MG63 (cell line): Measurements from ENCODE around the gene CCNY. TPM values are rescaled to one million over a fixed set of nuclear protein-coding genes. Genes with fewer than 3 reads are reported as not detected.
A peak's percentile ranks its signal among the peaks of the same experiment; 100 is the strongest.
"Not testable (repeated sequence)": the region's sequence is repeated elsewhere in the genome, so short reads cannot be mapped to it uniquely, and the experiment has no call there.

Experiments
- DNase-seq: peaks from one replicate; pipeline ENCODE4 v3.0.0-alpha.2; 2020
- H3K27me3 ChIP-seq: fragments of 250-450 bp; sonication (Bioruptor Pico); 2 replicates; pipeline ENCODE4 v1.5.1; 2020; ENCODE audit warnings: mild to moderate bottlenecking, moderate library complexity
- H3K36me3 ChIP-seq: fragments of 250-450 bp; sonication (Bioruptor Pico); 2 replicates; pipeline ENCODE4 v1.5.1; 2020; ENCODE audit warnings: mild to moderate bottlenecking, moderate library complexity
- H3K4me3 ChIP-seq: fragments of 250-450 bp; sonication (Bioruptor Pico); 2 replicates; pipeline ENCODE4 v1.5.1; 2020; ENCODE audit warnings: mild to moderate bottlenecking, moderate library complexity
- H3K9me3 ChIP-seq: fragments of 250-450 bp; sonication (Bioruptor Pico); 2 replicates; pipeline ENCODE4 v1.5.1; 2020; ENCODE audit warnings: mild to moderate bottlenecking, moderate library complexity
- total RNA-seq: library from RNA; depleted of rRNA; stranded (reverse); fragments of >200 nt; shearing (Covaris generic); gene quantifications from 2 replicates; pipeline ENCODE4 v1.2.3, GENCODE V29; 2014; ENCODE audit warnings: low replicate concordance; rRNA removed

CCNY gene
- total RNA-seq, result 36.1 and 47.2 TPM in 2 replicates

DNA sequence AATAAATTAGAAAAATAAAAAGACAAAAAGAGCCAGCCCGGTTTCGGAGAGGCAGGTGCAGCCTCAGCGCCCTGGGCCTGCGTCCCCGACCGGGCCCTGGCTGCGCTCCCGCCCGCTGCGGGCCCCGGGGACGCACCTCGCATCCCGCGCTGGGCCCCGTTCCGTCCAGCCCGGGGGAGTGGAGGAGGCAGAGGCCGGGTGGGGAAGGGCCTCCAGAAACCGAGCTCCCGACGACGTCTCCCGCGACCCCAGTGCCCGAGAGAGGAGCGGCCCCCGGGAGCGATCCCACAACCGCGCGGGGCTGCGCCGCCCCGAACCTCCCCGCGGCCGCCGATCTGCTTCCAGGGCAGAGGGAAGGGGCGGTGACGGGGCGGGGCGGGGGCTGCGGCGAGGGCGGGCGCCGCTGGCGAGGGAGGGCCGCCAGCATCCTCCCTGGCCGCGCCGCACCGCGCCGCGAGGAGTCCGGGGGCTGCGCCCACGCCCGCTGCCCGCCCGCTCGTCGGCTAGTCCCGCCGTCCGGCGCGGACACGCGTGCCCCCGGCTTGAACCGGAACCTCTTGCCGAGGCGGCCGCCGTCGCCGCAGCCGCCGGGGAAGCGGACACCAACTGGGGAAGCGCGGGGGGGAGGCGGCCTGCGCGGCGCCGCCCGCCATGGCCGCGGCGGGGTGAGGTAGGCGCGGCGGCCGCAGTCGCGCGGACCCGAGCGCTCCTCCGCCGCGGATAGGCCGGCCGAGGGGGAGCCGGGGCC lies at the start of gene CCNY:
Gene CCNY (plus strand): TSS at position 426 of the 748 bp plus-strand sequence. CDS start 545 bp downstream, outside the sequence.
- Histone ChIP-seq H3K27me3 (no peaks in the 10 kb centered on the region), H3K4me3 (peak within 1 kb of the TSS; percentile 91), H3K9me3 (no peaks in the 10 kb centered on the region; the same call in 1 of the 2 replicates), H3K36me3 (peaks cover 21% of the 10 kb centered on the region)
- peak; percentile 80 for DNase-seq

GRCh38 chr10:35289198-35289597 lies 47.1 kb upstream of the CCNY start:
- no peak for DNase-seq
- Histone ChIP-seq H3K9me3 (no peaks in the 10 kb centered on the region; the same call in 1 of the 2 replicates), H3K36me3 (no peaks in the 10 kb centered on the region), H3K4me3 (no peak overlapping the region), H3K27me3 (no peaks in the 10 kb centered on the region)

GRCh38 chr10:35294506-35294905 lies 41.8 kb upstream of the CCNY start:
- Histone ChIP-seq H3K36me3 (no peaks in the 10 kb centered on the region), H3K4me3 (no peak overlapping the region), H3K9me3 (0 out of 2 replicates have a peak, but pooled peaks cover 2% of the 10 kb centered on the region), H3K27me3 (no peaks in the 10 kb centered on the region)
- DNase-seq, result no peak

DNA sequence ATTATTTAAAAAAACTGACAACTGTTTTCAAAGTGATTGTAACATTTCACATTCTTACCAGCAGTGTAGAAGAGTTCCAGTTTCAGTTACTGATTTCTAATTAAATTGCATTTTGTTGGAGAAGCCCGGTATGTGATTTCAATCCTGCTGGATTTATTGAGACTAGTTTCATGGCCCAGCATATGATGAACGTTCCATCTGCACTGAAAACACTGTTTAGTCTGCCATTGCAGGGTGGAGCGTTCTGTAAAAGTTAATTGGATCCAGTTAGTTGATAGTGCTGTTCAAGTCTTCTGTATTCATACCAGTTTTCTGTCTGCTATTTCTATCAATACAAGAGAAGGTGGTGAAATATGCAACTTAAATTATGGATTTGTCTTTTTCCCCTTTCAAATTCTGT lies 37.3 kb upstream of the CCNY start:
- Histone ChIP-seq H3K27me3 (no peaks in the 10 kb centered on the region), H3K36me3 (no peaks in the 10 kb centered on the region), H3K9me3 (0 out of 2 replicates have a peak, but pooled peaks cover 2% of the 10 kb centered on the region), H3K4me3 (no peak overlapping the region)
- no peak for DNase-seq

- DNase-seq, result peak; percentile 93
- 0 out of 2 replicates have a peak, but pooled peaks cover 2% of the 10 kb centered on the region for H3K9me3 ChIP-seq
- no peaks in the 10 kb centered on the region for H3K36me3 ChIP-seq
- no peaks in the 10 kb centered on the region for H3K27me3 ChIP-seq
- H3K4me3 ChIP-seq, result 0 out of 2 replicates have a peak overlapping the region, but pooled peaks have one; percentile 8
These were observed 36.1 kb upstream of the CCNY start for GRCh38 chr10:35300063-35300699.

- DNase-seq, result no peak
- no peaks in the 10 kb centered on the region for H3K27me3 ChIP-seq
These were observed 31.7 kb upstream of the CCNY start for GRCh38 chr10:35304649-35305048.

DNA sequence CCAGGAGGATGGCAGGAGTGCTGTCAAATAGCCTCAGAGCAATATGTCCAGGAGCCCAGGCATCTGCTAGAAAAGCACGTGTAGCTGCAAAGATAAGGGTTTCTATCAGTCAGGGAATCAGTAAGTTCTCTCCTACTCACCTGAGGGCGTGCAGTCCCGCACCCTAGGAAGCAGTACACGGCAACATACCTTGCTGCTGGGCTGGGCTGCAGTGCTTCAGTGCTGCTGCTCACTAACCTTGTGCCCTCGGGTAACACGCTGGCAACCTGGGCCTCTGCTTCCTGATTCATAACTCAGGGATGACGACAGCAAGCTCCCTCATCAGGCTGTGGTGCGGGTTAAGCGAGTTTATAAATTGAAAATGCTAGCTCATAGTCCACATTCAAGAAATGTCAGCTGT lies 29.5 kb upstream of the CCNY start:
- no peaks in the 10 kb centered on the region for H3K36me3 ChIP-seq
- H3K4me3 ChIP-seq, result no peak overlapping the region
- no peaks in the 10 kb centered on the region for H3K27me3 ChIP-seq
- no peaks in the 10 kb centered on the region for H3K9me3 ChIP-seq
- peak; percentile 66 for DNase-seq

More at GRCh38 chr10:35304649-35305048, 31.7 kb upstream of the CCNY start:
- no peak overlapping the region for H3K4me3 ChIP-seq
- H3K9me3 ChIP-seq, result no peaks in the 10 kb centered on the region
- H3K36me3 ChIP-seq, result no peaks in the 10 kb centered on the region

- Histone ChIP-seq H3K4me3 (no peak overlapping the region), H3K27me3 (no peaks in the 10 kb centered on the region), H3K36me3 (no peaks in the 10 kb centered on the region), H3K9me3 (no peaks in the 10 kb centered on the region)
- DNase-seq, result peak; percentile 61
These were observed 29.0 kb upstream of the CCNY start for GRCh38 chr10:35307297-35307696.

DNA sequence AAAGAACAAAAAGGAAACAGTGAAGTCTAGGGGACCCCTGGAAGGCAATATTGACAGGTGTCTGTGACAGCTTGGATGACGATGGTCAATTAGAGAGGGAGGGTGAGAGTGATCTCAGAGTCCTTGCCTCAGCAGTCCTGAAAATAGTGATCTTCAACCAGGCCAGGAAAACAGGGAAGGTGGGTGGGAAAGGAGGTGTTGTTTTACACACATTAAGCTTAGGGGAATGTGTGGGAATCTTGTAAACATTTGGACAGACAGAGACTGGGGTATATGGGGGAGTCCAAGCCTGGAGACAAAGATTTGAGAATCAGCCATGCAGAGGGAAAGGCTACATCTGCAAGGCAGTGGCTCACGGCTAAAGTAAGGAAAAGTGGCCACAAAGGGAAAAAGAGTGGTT lies 27.5 kb upstream of the CCNY start:
- no peak for DNase-seq
- Histone ChIP-seq H3K27me3 (no peaks in the 10 kb centered on the region), H3K9me3 (no peaks in the 10 kb centered on the region), H3K4me3 (no peak overlapping the region), H3K36me3 (no peaks in the 10 kb centered on the region)

- H3K4me3 ChIP-seq, DNase-seq, H3K27me3 ChIP-seq, H3K9me3 ChIP-seq: not testable (repeated sequence)
- H3K36me3 ChIP-seq, result peaks cover 17% of the 10 kb centered on the region
These were observed 22.2 kb upstream of the CCNY start for GRCh38 chr10:35314142-35314541.

DNA sequence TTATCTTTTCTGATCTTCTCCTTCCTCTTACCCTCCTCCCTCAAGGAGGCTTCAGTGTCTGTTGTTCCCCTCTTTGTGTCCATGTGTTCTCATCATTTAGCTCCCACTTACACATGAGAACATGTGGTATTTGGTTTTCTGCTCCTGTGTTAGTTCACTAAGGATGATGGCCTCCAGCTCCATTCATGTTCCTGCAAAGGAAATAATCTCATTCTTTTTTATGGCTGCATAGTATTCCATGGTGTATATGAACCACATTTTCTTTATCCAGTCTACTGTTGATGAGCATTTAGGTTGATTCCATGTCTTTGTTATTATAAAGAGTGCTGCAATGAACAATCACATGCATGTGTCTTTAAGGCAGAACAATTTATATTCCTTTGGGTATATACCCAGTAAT lies 21.1 kb upstream of the CCNY start:
- peaks cover 17% of the 10 kb centered on the region for H3K36me3 ChIP-seq
- H3K9me3 ChIP-seq, DNase-seq, H3K27me3 ChIP-seq, H3K4me3 ChIP-seq: not testable (repeated sequence)

DNA sequence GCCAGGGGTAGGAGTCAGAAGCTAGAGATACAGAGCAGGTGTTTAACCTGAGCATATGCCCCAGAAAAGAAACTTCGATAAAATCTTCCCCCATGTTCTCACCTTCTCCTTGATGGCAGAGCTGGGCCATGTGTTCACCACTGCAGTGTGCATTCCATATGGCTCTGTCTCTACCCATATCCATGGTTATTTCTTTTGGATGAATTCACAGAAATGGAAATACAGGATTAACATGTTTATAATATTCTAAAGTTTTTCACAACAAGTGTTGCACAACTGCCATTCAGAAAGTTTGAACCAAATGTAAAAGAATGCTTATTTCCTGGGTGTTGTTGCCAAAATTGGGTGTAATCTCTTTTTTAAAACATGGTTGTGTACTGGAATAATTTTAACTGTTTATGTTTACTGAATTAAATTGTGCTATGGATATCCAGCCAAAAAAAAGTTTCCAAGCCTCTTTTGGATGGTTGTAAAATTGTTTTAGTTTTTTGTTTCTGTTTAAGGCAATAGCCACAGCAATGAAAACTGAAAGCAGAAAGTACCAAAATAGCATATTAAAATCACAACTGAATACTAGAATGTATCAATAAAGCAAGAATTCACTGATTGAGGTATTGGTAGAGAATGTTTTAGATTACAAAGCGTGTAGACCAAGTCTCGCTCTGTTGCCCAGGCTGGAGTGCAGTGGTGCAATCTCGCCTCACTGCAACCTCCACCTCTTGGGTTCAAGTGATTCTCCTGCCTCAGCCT lies 19.9 kb upstream of the CCNY start:
- peaks cover 17% of the 10 kb centered on the region for H3K36me3 ChIP-seq
- no peaks in the 10 kb centered on the region for H3K9me3 ChIP-seq
- peak; percentile 11 for DNase-seq
- no peaks in the 10 kb centered on the region for H3K27me3 ChIP-seq
- no peak overlapping the region for H3K4me3 ChIP-seq

GRCh38 chr10:35318551-35318950 lies 17.8 kb upstream of the CCNY start:
- H3K27me3 ChIP-seq, result no peaks in the 10 kb centered on the region
- H3K36me3 ChIP-seq, result peaks cover 27% of the 10 kb centered on the region
- DNase-seq, result no peak
- H3K4me3 ChIP-seq, result no peak overlapping the region
- peaks cover 2% of the 10 kb centered on the region; the same call in 1 of the 2 replicates for H3K9me3 ChIP-seq

GRCh38 chr10:35320341-35320740 lies 16.0 kb upstream of the CCNY start:
- Histone ChIP-seq H3K27me3 (no peaks in the 10 kb centered on the region), H3K4me3 (no peak overlapping the region), H3K9me3 (peaks cover 2% of the 10 kb centered on the region; the same call in 1 of the 2 replicates), H3K36me3 (peaks cover 21% of the 10 kb centered on the region)
- DNase-seq, result no peak

DNA sequence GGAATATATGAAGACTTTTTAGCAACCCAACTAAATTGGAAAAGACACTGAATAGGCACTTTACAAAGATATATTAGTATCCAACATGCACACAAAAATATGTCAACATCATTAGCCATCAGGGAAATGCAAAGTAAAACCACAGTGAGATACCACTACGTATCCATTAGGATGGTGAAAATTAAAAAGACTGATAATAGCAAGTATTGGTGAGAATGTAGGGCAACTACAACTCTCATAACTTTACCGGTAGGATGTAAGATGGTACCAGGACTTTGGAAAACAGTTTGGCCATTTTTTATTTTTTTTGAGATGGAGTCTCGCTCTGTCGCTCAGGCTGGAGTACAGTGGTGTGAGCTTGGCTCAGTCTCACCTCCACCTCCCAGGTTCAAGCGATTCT lies 13.7 kb upstream of the CCNY start:
- peaks cover 2% of the 10 kb centered on the region; the same call in 1 of the 2 replicates for H3K9me3 ChIP-seq
- peaks cover 16% of the 10 kb centered on the region for H3K36me3 ChIP-seq
- no peaks in the 10 kb centered on the region for H3K27me3 ChIP-seq
- H3K4me3 ChIP-seq, result no peak overlapping the region
- DNase-seq, result no peak

GRCh38 chr10:35324196-35324595 lies 12.1 kb upstream of the CCNY start:
- Histone ChIP-seq H3K4me3 (no peak overlapping the region), H3K9me3 (peaks cover 2% of the 10 kb centered on the region; the same call in 1 of the 2 replicates), H3K27me3 (no peaks in the 10 kb centered on the region), H3K36me3 (peaks cover 12% of the 10 kb centered on the region)
- peak; percentile 35 for DNase-seq
